Tibial nerve (tissue), 4 donors: ENCODE data around the gene NCK2. TPM values are rescaled to one million over a fixed set of nuclear protein-coding genes. Genes with fewer than 3 reads are reported as not detected.

Source experiments
- DNase-seq, 2 donors: peaks; one replicate each; pipeline ENCODE4 v3.0.0-alpha.2; 2019; ENCODE audit warnings: low spot score in 2 of 2
- H3K27ac ChIP-seq, 4 donors: fragments of 200-600 bp; sonication (generic) in 3 of 4; one replicate each; pipeline ENCODE4 v1.5.1; 2017 to 2019; ENCODE audit warnings: mild to moderate bottlenecking in 1 of 4
- H3K27me3 ChIP-seq, 2 donors: fragments of 200-600 bp; sonication (generic) in 1 of 2; one replicate each; pipeline versions ENCODE4 v1.5.1 to v1.6.0; 2017 to 2019
- H3K36me3 ChIP-seq, 3 donors: fragments of 200-600 bp; sonication (generic); one replicate each; pipeline ENCODE4 v1.5.1; 2018 to 2019
- H3K4me1 ChIP-seq, 4 donors: fragments of 200-600 bp; sonication (generic) in 3 of 4; one replicate each; pipeline ENCODE4 v1.5.1; 2017 to 2019
- H3K4me3 ChIP-seq, 4 donors: fragments of 200-600 bp; sonication (generic) in 3 of 4; one replicate each; pipeline ENCODE4 v1.5.1; 2017 to 2019; ENCODE audit warnings: mild to moderate bottlenecking in 1 of 4, moderate library complexity in 1 of 4
- H3K9me3 ChIP-seq, 4 donors: fragments of 200-600 bp; sonication (generic) in 3 of 4; one replicate each; pipeline ENCODE4 v1.5.1; 2017 to 2019
- CTCF ChIP-seq, 5 experiments: fragments of 200-600 bp in 3 of 5; fragments of 450-650 bp in 2 of 5; sonication (generic) in 3 of 5; IDR thresholded peaks; one replicate each; pipeline ENCODE4 v1.5.1; 2016 to 2019; ENCODE audit warnings: antibody characterized with exemption in 5 of 5, mild to moderate bottlenecking in 3 of 5, moderate library complexity in 2 of 5
- EP300 ChIP-seq, 2 donors: sonication (generic); formaldehyde crosslinking; IDR thresholded peaks; one replicate each; pipeline ENCODE4 v1.6.1; 2017; ENCODE audit warnings: antibody characterized with exemption in 2 of 2, mild to moderate bottlenecking in 1 of 2
- POLR2A ChIP-seq, 2 donors: fragments of 450-650 bp; IDR thresholded peaks; one replicate each; pipeline ENCODE4 v1.6.1; 2017; ENCODE audit warnings: antibody characterized with exemption in 2 of 2, mild to moderate bottlenecking in 2 of 2, moderate library complexity in 2 of 2
- WGBS, 2 donors: methylation state at CpG; one replicate each; pipeline ENCODE4 v1.1.5; 2018; 5-methylcytosine and 5-hydroxymethylcytosine counted together
- total RNA-seq, 4 donors: library from RNA; depleted of rRNA; stranded (reverse); fragments of >200 nt; gene quantifications; one replicate each; pipeline ENCODE4 v1.1.0, GENCODE V29; 2016

NCK2 gene
- total RNA-seq, 4 donors from 2014 or later: 22.6 to 35.9 (median 28.1) TPM

- TF ChIP-seq EP300 (IDR thresholded peaks at IDR 0.05) (no peak), CTCF (IDR thresholded peaks at IDR 0.05) (no peak), POLR2A (IDR thresholded peaks at IDR 0.05) (no peak)
- WGBS, 2 donors: 88 to 91% methylated on average over 6 of the region's 6 CpGs
Observed at GRCh38 chr2:105793196-105793975, 48.7 kb downstream of the NCK2 start.

GRCh38 chr2:105794926-105795574, 50.3 kb downstream of the NCK2 start:
- TF ChIP-seq EP300 (IDR thresholded peaks at IDR 0.05) (no peak), CTCF (IDR thresholded peaks at IDR 0.05) (no peak), POLR2A (IDR thresholded peaks at IDR 0.05) (no peak)
- WGBS, 2 donors: 59 to 71% methylated on average over 3 of the region's 3 CpGs
- Histone ChIP-seq H3K9me3 (no peaks in the 10 kb centered on the region), H3K4me3 (no peak overlapping the region), H3K4me1 (peaks cover 0 to 77% (median 44%) of the 10 kb centered on the region in 4 donors), H3K36me3 (no peaks in the 10 kb centered on the region), H3K27ac (no peak overlapping the region), H3K27me3 (no peaks in the 10 kb centered on the region)
- DNase-seq: no peak

More at GRCh38 chr2:105793196-105793975, 48.7 kb downstream of the NCK2 start:
- H3K27me3 ChIP-seq: no peaks in the 10 kb centered on the region
- no peak for DNase-seq
- no peak overlapping the region for H3K4me3 ChIP-seq
- no peak overlapping the region for H3K27ac ChIP-seq
- no peaks in the 10 kb centered on the region for H3K36me3 ChIP-seq
- no peaks in the 10 kb centered on the region for H3K9me3 ChIP-seq
- H3K4me1 ChIP-seq: peaks cover 0 to 76% (median 52%) of the 10 kb centered on the region in 4 donors

- no peaks in the 10 kb centered on the region for H3K9me3 ChIP-seq
- 40 to 47% methylated on average over 9 of the region's 9 CpGs for WGBS, 2 donors
- no peaks in the 10 kb centered on the region for H3K27me3 ChIP-seq
- TF ChIP-seq POLR2A (IDR thresholded peaks at IDR 0.05): no peak
- no peak for TF ChIP-seq EP300 (IDR thresholded peaks at IDR 0.05)
- TF ChIP-seq CTCF (IDR thresholded peaks at IDR 0.05): no peak
- no peak overlapping the region for H3K4me3 ChIP-seq
- H3K27ac ChIP-seq: peak overlapping the region in 1 of 4 donors; percentile 2
- peaks cover 0 to 77% (median 42%) of the 10 kb centered on the region in 4 donors for H3K4me1 ChIP-seq
- no peak for DNase-seq
- no peaks in the 10 kb centered on the region for H3K36me3 ChIP-seq
Observed at GRCh38 chr2:105795575-105795934, 50.8 kb downstream of the NCK2 start.

- Histone ChIP-seq H3K4me3 (no peak overlapping the region), H3K36me3 (no peaks in the 10 kb centered on the region), H3K4me1 (peaks cover 0 to 78% (median 41%) of the 10 kb centered on the region in 4 donors), H3K27me3 (no peaks in the 10 kb centered on the region), H3K9me3 (no peaks in the 10 kb centered on the region), H3K27ac (peak overlapping the region in 3 of 4 donors; percentile 11 to 68 (median 45))
- TF ChIP-seq CTCF (IDR thresholded peaks at IDR 0.05) (no peak), POLR2A (IDR thresholded peaks at IDR 0.05) (no peak), EP300 (IDR thresholded peaks at IDR 0.05) (no peak)
- no peak for DNase-seq
- 56 to 62% methylated on average over 6 of the region's 6 CpGs for WGBS, 2 donors
Observed at GRCh38 chr2:105796131-105796638, 51.5 kb downstream of the NCK2 start.

- Histone ChIP-seq H3K27me3 (no peaks in the 10 kb centered on the region), H3K27ac (peak overlapping the region in 3 of 4 donors; percentile 11 to 68 (median 45)), H3K4me3 (no peak overlapping the region), H3K36me3 (no peaks in the 10 kb centered on the region), H3K4me1 (peaks cover 0 to 84% (median 42%) of the 10 kb centered on the region in 4 donors), H3K9me3 (no peaks in the 10 kb centered on the region)
- no peak for DNase-seq
- no peak for TF ChIP-seq CTCF (IDR thresholded peaks at IDR 0.05)
- TF ChIP-seq POLR2A (IDR thresholded peaks at IDR 0.05): no peak
- TF ChIP-seq EP300 (IDR thresholded peaks at IDR 0.05): no peak
Observed at GRCh38 chr2:105796791-105797190, 52.1 kb downstream of the NCK2 start.
